HEK293T (cell line): ENCODE measurements around the gene CCER1.

ENCODE experiments used
- ARNT ChIP-seq: fragments of 450-650 bp; IDR thresholded peaks from 2 replicates; pipeline ENCODE4 v1.6.1; 2017; ENCODE audit warnings: mild to moderate bottlenecking
- BHLHE40 ChIP-seq: fragments of 450-650 bp; IDR thresholded peaks from 2 replicates; pipeline ENCODE4 v1.6.1; 2016; ENCODE audit warnings: mild to moderate bottlenecking, moderate library complexity, borderline replicate concordance
- FOXA1 ChIP-seq: fragments of 450-650 bp; IDR thresholded peaks from 2 replicates; pipeline ENCODE4 v1.6.1; 2016; ENCODE audit warnings: mild to moderate bottlenecking
- FOXK2 ChIP-seq: fragments of 450-650 bp; IDR thresholded peaks from 2 replicates; pipeline ENCODE4 v1.6.1; 2016; ENCODE audit warnings: mild to moderate bottlenecking
- FOXM1 ChIP-seq: fragments of 450-650 bp; IDR thresholded peaks from 2 replicates; pipeline ENCODE4 v1.6.1; 2017; ENCODE audit warnings: mild to moderate bottlenecking, borderline replicate concordance
- HDGF ChIP-seq: fragments of 450-650 bp; IDR thresholded peaks from 2 replicates; pipeline ENCODE4 v1.6.1; 2017; ENCODE audit warnings: antibody characterized with exemption, borderline replicate concordance
- L3MBTL2 ChIP-seq: fragments of 450-650 bp; conservative IDR thresholded peaks from 2 replicates; pipeline ENCODE4 v1.6.1; 2016; ENCODE audit warnings: mild to moderate bottlenecking
- LEF1 ChIP-seq: fragments of 450-650 bp; IDR thresholded peaks from 2 replicates; pipeline ENCODE4 v1.6.1; 2017; ENCODE audit warnings: mild to moderate bottlenecking, borderline replicate concordance
- SP1 ChIP-seq: fragments of 450-650 bp; IDR thresholded peaks from 2 replicates; pipeline ENCODE4 v1.6.1; 2017
- SUZ12 ChIP-seq: fragments of 450-650 bp; IDR thresholded peaks from 2 replicates; pipeline ENCODE4 v1.6.1; 2016; ENCODE audit warnings: mild to moderate bottlenecking
- TARDBP ChIP-seq: fragments of 450-650 bp; IDR thresholded peaks from 2 replicates; pipeline ENCODE4 v1.6.1; 2016

- TF ChIP-seq FOXK2 (no peak), HDGF (no peak), LEF1 (no peak), TARDBP (no peak), FOXM1 (no peak), BHLHE40 (no peak), FOXA1 (no peak), L3MBTL2 (no peak), SUZ12 (no peak), ARNT (no peak), SP1 (no peak)
These were observed 52.4 kb downstream of the CCER1 start for GRCh38 chr12:90902596-90902995.
